OCI-LY1 (cell line): Measurements from ENCODE around the gene HOXC10.

Experiments
- CTCF ChIP-seq: fragments of 200-600 bp; sonication (generic), shearing (Covaris generic); IDR thresholded peaks from 2 replicates; pipeline ENCODE4 v1.5.1; 2017; ENCODE audit warnings: mild to moderate bottlenecking, antibody characterized with exemption, low read length, moderate library complexity, mixed read lengths
- EZH2 ChIP-seq: fragments of 200-600 bp; sonication (generic), shearing (Covaris generic); IDR thresholded peaks from 2 replicates; pipeline ENCODE4 v1.8.0; 2017; ENCODE audit warnings: borderline replicate concordance, mixed run types, mild to moderate bottlenecking, antibody characterized with exemption, low read length, moderate library complexity, mixed read lengths

DNA sequence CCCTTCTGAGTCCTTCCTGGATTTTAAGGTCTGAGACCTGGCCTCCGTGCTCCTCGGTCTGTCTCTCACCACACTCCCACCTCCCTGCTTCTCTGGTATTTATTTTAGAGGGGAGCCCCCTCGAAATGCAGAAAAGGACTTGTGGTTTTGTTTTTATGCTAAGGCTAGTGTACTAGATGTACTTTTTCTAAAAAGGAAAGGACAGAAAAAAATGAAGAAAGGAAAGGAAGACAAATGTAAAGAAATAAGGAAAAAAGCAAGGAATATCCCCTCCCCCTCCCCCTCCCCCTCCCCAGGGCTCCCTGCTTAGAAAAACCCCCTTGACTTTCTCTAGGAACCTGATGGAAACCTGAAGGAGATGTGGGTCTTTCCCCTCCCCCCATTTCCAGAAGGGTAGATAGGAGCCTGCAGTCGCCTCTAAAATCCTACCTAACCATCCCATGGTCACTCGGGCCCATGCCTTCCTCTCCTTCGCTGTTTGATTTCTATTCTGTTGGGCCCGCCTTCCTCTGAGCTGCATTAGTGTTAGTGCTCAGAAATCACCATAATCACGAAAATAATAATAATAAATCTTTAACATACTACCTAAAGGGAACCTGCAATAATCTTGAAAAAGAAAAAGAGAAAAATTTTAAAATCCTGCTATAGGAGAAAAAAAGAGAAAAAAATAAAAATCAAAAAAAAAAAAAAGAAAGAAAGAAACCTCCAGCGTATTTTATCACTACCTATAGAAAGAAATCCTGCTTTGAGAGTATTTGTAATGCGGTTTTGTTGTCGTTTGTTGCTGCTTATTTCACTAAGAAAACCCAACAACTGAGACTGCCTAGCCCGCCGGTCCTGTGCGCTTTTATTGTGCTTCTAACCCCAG is 27.0 kb downstream of the HOXC10 start:
- TF ChIP-seq CTCF, result no peak
- TF ChIP-seq EZH2, result no peak
